ENCODE measurements around the gene TCF7.

The TCF7 gene

GRCh38 chr5:134118212-134118835 is 3.8 kb downstream of the TCF7 start:
- Histone ChIP-seq H3K27ac (ENCODE audit: low read depth, low read length) (no peak overlapping the region), H3K9ac (ENCODE audit: low read length) (no peak overlapping the region), H3K4me1 (ENCODE audit: control insufficient read depth, low read depth, low read length) (peaks cover 5% of the 10 kb centered on the region), H3K23ac (ENCODE audit: low read length) (no peak overlapping the region), H3K4ac (ENCODE audit: low read depth, low read length) (no peak overlapping the region), H3K79me1 (ENCODE audit: low read length) (peaks cover 24% of the 10 kb centered on the region), H2BK5ac (ENCODE audit: low read length) (no peak overlapping the region), H3K56ac (ENCODE audit: low read length) (no peak overlapping the region), H3K4me2 (ENCODE audit: low read length) (no peak overlapping the region), H3K27me3 (ENCODE audit: insufficient read depth, low read length, poor library complexity) (no peaks in the 10 kb centered on the region), H4K8ac (ENCODE audit: low read depth, low read length) (no peak overlapping the region), H2BK15ac (replicated peaks; ENCODE audit: low read depth) (no peak overlapping the region), H3K36me3 (ENCODE audit: control insufficient read depth, insufficient read depth, low read length) (no peaks in the 10 kb centered on the region), H3K4me3 (ENCODE audit: low read length) (no peak overlapping the region), H3K79me2 (ENCODE audit: control insufficient read depth, insufficient read depth, low read length) (peaks cover 14% of the 10 kb centered on the region), H3K18ac (ENCODE audit: low read length) (no peak overlapping the region), H2AK5ac (ENCODE audit: low read length) (no peak overlapping the region), H4K5ac (ENCODE audit: low read length) (no peak overlapping the region), H2BK120ac (ENCODE audit: low read depth, low read length) (no peak overlapping the region)
- no CpG with 5 or more reads among the region's 4 CpGs for WGBS (ENCODE audit: extremely low coverage, insufficient coverage, low lambda C conversion rate)
- no peak for DNase-seq

GRCh38 chr5:134119720-134120119 is 5.2 kb downstream of the TCF7 start:
- Histone ChIP-seq H2BK15ac (replicated peaks; ENCODE audit: low read depth) (no peak overlapping the region), H4K8ac (ENCODE audit: low read depth, low read length) (no peak overlapping the region), H3K27ac (ENCODE audit: low read depth, low read length) (no peak overlapping the region), H3K56ac (ENCODE audit: low read length) (no peak overlapping the region), H3K9ac (ENCODE audit: low read length) (no peak overlapping the region), H3K23ac (ENCODE audit: low read length) (no peak overlapping the region), H3K4ac (ENCODE audit: low read depth, low read length) (no peak overlapping the region), H3K18ac (ENCODE audit: low read length) (no peak overlapping the region), H3K4me3 (ENCODE audit: low read length) (no peak overlapping the region), H3K36me3 (ENCODE audit: control insufficient read depth, insufficient read depth, low read length) (no peaks in the 10 kb centered on the region), H3K27me3 (ENCODE audit: insufficient read depth, low read length, poor library complexity) (no peaks in the 10 kb centered on the region), H2AK5ac (ENCODE audit: low read length) (no peak overlapping the region), H2BK120ac (ENCODE audit: low read depth, low read length) (no peak overlapping the region), H3K4me2 (ENCODE audit: low read length) (no peak overlapping the region), H3K79me1 (ENCODE audit: low read length) (peaks cover 28% of the 10 kb centered on the region), H3K79me2 (ENCODE audit: control insufficient read depth, insufficient read depth, low read length) (peaks cover 14% of the 10 kb centered on the region), H3K4me1 (ENCODE audit: control insufficient read depth, low read depth, low read length) (no peaks in the 10 kb centered on the region), H2BK5ac (ENCODE audit: low read length) (no peak overlapping the region), H4K5ac (ENCODE audit: low read length) (no peak overlapping the region)
- no CpG with 5 or more reads among the region's 12 CpGs for WGBS (ENCODE audit: extremely low coverage, insufficient coverage, low lambda C conversion rate)
- no peak for DNase-seq

- no peaks in the 10 kb centered on the region for H3K4me1 ChIP-seq (ENCODE audit: control insufficient read depth, low read depth, low read length)
- H3K79me1 ChIP-seq (ENCODE audit: low read length), result peaks cover 31% of the 10 kb centered on the region
- no peak overlapping the region for H2BK15ac ChIP-seq (replicated peaks; ENCODE audit: low read depth)
- no peak overlapping the region for H2BK120ac ChIP-seq (ENCODE audit: low read depth, low read length)
- no peak overlapping the region for H3K23ac ChIP-seq (ENCODE audit: low read length)
- WGBS (ENCODE audit: extremely low coverage, insufficient coverage, low lambda C conversion rate), result no CpG with 5 or more reads among the region's 17 CpGs
- H3K9ac ChIP-seq (ENCODE audit: low read length), result no peak overlapping the region
- no peak overlapping the region for H4K5ac ChIP-seq (ENCODE audit: low read length)
- H2AK5ac ChIP-seq (ENCODE audit: low read length), result no peak overlapping the region
- no peak overlapping the region for H3K4ac ChIP-seq (ENCODE audit: low read depth, low read length)
- DNase-seq, result no peak
- H4K8ac ChIP-seq (ENCODE audit: low read depth, low read length), result no peak overlapping the region
- peaks cover 14% of the 10 kb centered on the region for H3K79me2 ChIP-seq (ENCODE audit: control insufficient read depth, insufficient read depth, low read length)
- H3K27me3 ChIP-seq (ENCODE audit: insufficient read depth, low read length, poor library complexity), result no peaks in the 10 kb centered on the region
- no peak overlapping the region for H3K18ac ChIP-seq (ENCODE audit: low read length)
- no peak overlapping the region for H2BK5ac ChIP-seq (ENCODE audit: low read length)
- H3K56ac ChIP-seq (ENCODE audit: low read length), result no peak overlapping the region
- no peaks in the 10 kb centered on the region for H3K36me3 ChIP-seq (ENCODE audit: control insufficient read depth, insufficient read depth, low read length)
- no peak overlapping the region for H3K4me2 ChIP-seq (ENCODE audit: low read length)
- H3K4me3 ChIP-seq (ENCODE audit: low read length), result no peak overlapping the region
- no peak overlapping the region for H3K27ac ChIP-seq (ENCODE audit: low read depth, low read length)
Observed at GRCh38 chr5:134120386-134121138, 6.1 kb downstream of the TCF7 start.

- Histone ChIP-seq H3K56ac (ENCODE audit: low read length) (no peak overlapping the region), H4K5ac (ENCODE audit: low read length) (no peak overlapping the region), H2BK120ac (ENCODE audit: low read depth, low read length) (no peak overlapping the region), H3K27ac (ENCODE audit: low read depth, low read length) (no peak overlapping the region), H3K79me2 (ENCODE audit: control insufficient read depth, insufficient read depth, low read length) (peaks cover 2% of the 10 kb centered on the region), H3K23ac (ENCODE audit: low read length) (no peak overlapping the region), H3K9ac (ENCODE audit: low read length) (no peak overlapping the region), H3K4me2 (ENCODE audit: low read length) (no peak overlapping the region), H3K4me1 (ENCODE audit: control insufficient read depth, low read depth, low read length) (no peaks in the 10 kb centered on the region), H4K8ac (ENCODE audit: low read depth, low read length) (no peak overlapping the region), H3K4me3 (ENCODE audit: low read length) (no peak overlapping the region), H3K79me1 (ENCODE audit: low read length) (peaks cover 25% of the 10 kb centered on the region), H2BK15ac (replicated peaks; ENCODE audit: low read depth) (no peak overlapping the region), H3K27me3 (ENCODE audit: insufficient read depth, low read length, poor library complexity) (no peaks in the 10 kb centered on the region), H3K18ac (ENCODE audit: low read length) (no peak overlapping the region), H3K4ac (ENCODE audit: low read depth, low read length) (no peak overlapping the region), H2BK5ac (ENCODE audit: low read length) (no peak overlapping the region), H3K36me3 (ENCODE audit: control insufficient read depth, insufficient read depth, low read length) (no peaks in the 10 kb centered on the region), H2AK5ac (ENCODE audit: low read length) (no peak overlapping the region)
- WGBS (ENCODE audit: extremely low coverage, insufficient coverage, low lambda C conversion rate), result no CpG with 5 or more reads among the region's 3 CpGs
- no peak for DNase-seq
Observed at GRCh38 chr5:134122530-134122929, 8.0 kb downstream of the TCF7 start.

- peaks cover 23% of the 10 kb centered on the region for H3K79me1 ChIP-seq (ENCODE audit: low read length)
- H3K23ac ChIP-seq (ENCODE audit: low read length), result no peak overlapping the region
- no peak overlapping the region for H3K4ac ChIP-seq (ENCODE audit: low read depth, low read length)
- H3K4me2 ChIP-seq (ENCODE audit: low read length), result no peak overlapping the region
- DNase-seq, result no peak
- no peak overlapping the region for H4K8ac ChIP-seq (ENCODE audit: low read depth, low read length)
- no peak overlapping the region for H2BK15ac ChIP-seq (replicated peaks; ENCODE audit: low read depth)
- H3K27ac ChIP-seq (ENCODE audit: low read depth, low read length), result no peak overlapping the region
- WGBS (ENCODE audit: extremely low coverage, insufficient coverage, low lambda C conversion rate), result no CpG with 5 or more reads among the region's 6 CpGs
- no peak overlapping the region for H2BK5ac ChIP-seq (ENCODE audit: low read length)
- H3K9ac ChIP-seq (ENCODE audit: low read length), result no peak overlapping the region
- no peak overlapping the region for H4K5ac ChIP-seq (ENCODE audit: low read length)
- no peaks in the 10 kb centered on the region for H3K4me1 ChIP-seq (ENCODE audit: control insufficient read depth, low read depth, low read length)
- H3K36me3 ChIP-seq (ENCODE audit: control insufficient read depth, insufficient read depth, low read length), result no peaks in the 10 kb centered on the region
- H2AK5ac ChIP-seq (ENCODE audit: low read length), result no peak overlapping the region
- no peak overlapping the region for H2BK120ac ChIP-seq (ENCODE audit: low read depth, low read length)
- peaks cover 2% of the 10 kb centered on the region for H3K79me2 ChIP-seq (ENCODE audit: control insufficient read depth, insufficient read depth, low read length)
- H3K56ac ChIP-seq (ENCODE audit: low read length), result no peak overlapping the region
- no peak overlapping the region for H3K4me3 ChIP-seq (ENCODE audit: low read length)
- H3K18ac ChIP-seq (ENCODE audit: low read length), result no peak overlapping the region
- H3K27me3 ChIP-seq (ENCODE audit: insufficient read depth, low read length, poor library complexity), result no peaks in the 10 kb centered on the region
Observed at GRCh38 chr5:134123360-134123759, 8.9 kb downstream of the TCF7 start.
